ENCODE measurements around the gene PRC1. TPM values are rescaled to one million over a fixed set of nuclear protein-coding genes. Genes with fewer than 3 reads are reported as not detected.
"Not testable (repeated sequence)": the region's sequence is repeated elsewhere in the genome, so short reads cannot be mapped to it uniquely, and the experiment has no call there.

Gene PRC1
- total RNA-seq, 1 experiment from 2014 or later, result 75.7 TPM

DNA sequence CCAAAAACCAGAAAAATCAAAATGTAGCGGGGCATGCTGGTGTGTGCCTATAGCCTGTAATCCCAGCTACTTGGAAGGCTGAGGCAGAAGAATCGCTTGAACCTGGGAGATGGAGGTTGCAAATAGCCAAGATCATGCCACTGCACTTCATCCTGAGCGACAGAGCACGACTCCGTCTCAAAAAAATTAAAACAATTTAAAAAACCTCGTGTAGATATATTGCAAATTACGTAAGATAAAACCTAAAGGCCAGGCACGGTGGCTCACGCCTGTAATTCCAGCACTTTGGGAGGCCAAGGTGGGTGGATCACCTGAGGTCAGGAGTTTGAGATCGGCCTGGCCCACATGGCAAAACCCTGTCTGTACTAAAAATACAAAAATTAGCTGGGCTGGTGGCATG is 67.6 kb downstream of the PRC1 start:
- H3K56ac ChIP-seq (ENCODE audit: insufficient read length, low read depth, low read length); H3K23ac ChIP-seq (ENCODE audit: insufficient read length, low read depth, low read length); H2AFZ ChIP-seq (ENCODE audit: low read length); H3K27me3 Mint-ChIP-seq (ENCODE audit: low read depth); H4K91ac ChIP-seq (ENCODE audit: insufficient read length, low read depth, low read length); H3K27me3 ChIP-seq (ENCODE audit: insufficient read depth, low read length); H4K8ac ChIP-seq (replicated peaks; ENCODE audit: insufficient read length, low read depth, low read length); H3K4me3 Mint-ChIP-seq; H3T11ph ChIP-seq (ENCODE audit: low read length); H3K4me1 ChIP-seq (ENCODE audit: insufficient read depth, low read length); H2AK5ac ChIP-seq (ENCODE audit: insufficient read length, low read length); H3K36me3 Mint-ChIP-seq (ENCODE audit: insufficient read depth in 1 of 3, low read depth in 3 of 3); H3K9me3 Mint-ChIP-seq; H3K4ac ChIP-seq (ENCODE audit: low read depth, low read length); H2BK12ac ChIP-seq (ENCODE audit: insufficient read length, low read depth, low read length); H3K79me2 ChIP-seq (ENCODE audit: insufficient read depth, low read length); H2BK20ac ChIP-seq (ENCODE audit: low read depth, low read length, poor library complexity, severe bottlenecking); H2BK120ac ChIP-seq (ENCODE audit: low read depth, low read length, poor library complexity, severe bottlenecking); H3K9ac ChIP-seq (ENCODE audit: extremely low read depth, insufficient read length, low read length); H4K20me1 ChIP-seq (ENCODE audit: control insufficient read depth, insufficient read depth, insufficient read length); H3K9me3 ChIP-seq (ENCODE audit: control insufficient read depth, low read depth, low read length); DNase-seq; H3K79me1 ChIP-seq (ENCODE audit: insufficient read depth, low read depth, low read length, poor library complexity, severe bottlenecking); H4K5ac ChIP-seq (ENCODE audit: insufficient read length, low read depth, low read length); H2BK15ac ChIP-seq (ENCODE audit: low read depth, low read length); H3K27ac ChIP-seq (ENCODE audit: insufficient read length, low read depth, low read length); H3K18ac ChIP-seq (ENCODE audit: insufficient read length, low read depth, low read length); H2BK5ac ChIP-seq (ENCODE audit: insufficient read length, low read length); H3K14ac ChIP-seq (ENCODE audit: insufficient read depth, low read length); H3K23me2 ChIP-seq (ENCODE audit: insufficient read length, low read depth, low read length, poor library complexity, severe bottlenecking); H3K4me2 ChIP-seq (ENCODE audit: insufficient read depth, insufficient read length, low read length): not testable (repeated sequence)
- Mint-ChIP-seq H3K27ac (peak overlapping the region in 1 of 3 experiments; percentile 55; a peak in 1 of 7 replicates), H3K4me1 (peaks cover 13 to 19% of the 10 kb centered on the region in 2 experiments)
- no CpG with 5 or more reads among the region's 10 CpGs for WGBS (ENCODE audit: extremely low coverage, insufficient read length, low lambda C conversion rate)

All from H9 (cell line).